B cell (primary cell): Measurements from ENCODE around the gene PODXL. TPM values are rescaled to one million over a fixed set of nuclear protein-coding genes. Genes with fewer than 3 reads are reported as not detected.

Experiments
- ATAC-seq: fragments of 200-7000 bp; cut with Tn5 transposase; one replicate; pipeline ENCODE4 v1.10.0; 2021; ENCODE audit warnings: low read depth, mild to moderate bottlenecking, moderate number of reproducible peaks, moderate library complexity
- CTCF ChIA-PET: fragments of 350-600 bp; sonication (Branson Sonifier 250); formaldehyde crosslinking; loops from one replicate; lab custom pipeline; 2021; ENCODE audit warnings: antibody characterized with exemption, inconsistent platforms; lab: Charles Lee
- POLR2A ChIA-PET: fragments of 350-600 bp; sonication (Branson Sonifier 250); formaldehyde crosslinking; loops from one replicate; lab custom pipeline; 2021; ENCODE audit warnings: antibody characterized with exemption; lab: Charles Lee
- DNase-seq: peaks from one replicate; pipeline ENCODE4 v3.0.0; 2013
- H2AFZ ChIP-seq: 2 replicates; pipeline ENCODE4 v1.6.1; 2012; ENCODE audit warnings: mild to moderate bottlenecking, low read depth, low read length; ENCODE audit not compliant: insufficient read depth, poor library complexity, severe bottlenecking
- H3K27ac ChIP-seq, 2 donors: 1 replicate in 1 of 2; 2 replicates in 1 of 2; pipeline ENCODE4 v1.5.1; 2012 to 2013; ENCODE audit warnings: low read length in 2 of 2, mild to moderate bottlenecking in 2 of 2, moderate library complexity in 1 of 2
- H3K27me3 ChIP-seq, 4 experiments: fragments of 200-600 bp in 1 of 4; sonication (generic) in 1 of 4; replicated peaks in 1 of 4; 1 replicate in 2 of 4; 2 replicates in 2 of 4; pipeline versions ENCODE4 v1.6.1 to v1.7.0; 2013 to 2016; ENCODE audit warnings: low read length in 3 of 4, mild to moderate bottlenecking in 2 of 4, mixed read lengths in 1 of 4, moderate library complexity in 1 of 4; ENCODE audit not compliant: insufficient read depth in 4 of 4, control insufficient read depth in 3 of 4; ENCODE audit errors: control extremely low read depth in 1 of 4
- H3K36me3 ChIP-seq, 2 experiments: replicated peaks in 1 of 2; 1 replicate in 1 of 2; 2 replicates in 1 of 2; pipeline versions ENCODE4 v1.6.1 to v1.7.1; 2013; ENCODE audit warnings: low read length in 1 of 2; ENCODE audit not compliant: insufficient read depth in 2 of 2, control insufficient read depth in 1 of 2; ENCODE audit errors: control extremely low read depth in 1 of 2, extremely low read depth in 1 of 2
- H3K4me1 ChIP-seq, 2 donors: fragments of 200-600 bp in 1 of 2; sonication (generic) in 1 of 2; 1 replicate in 1 of 2; 2 replicates in 1 of 2; pipeline versions ENCODE4 v1.5.1 to v1.6.1; 2013 to 2017; ENCODE audit warnings: low read length in 2 of 2; ENCODE audit not compliant: control insufficient read depth in 2 of 2, insufficient read depth in 2 of 2
- H3K4me2 ChIP-seq: replicated peaks from 2 replicates; pipeline ENCODE3; 2012; ENCODE audit warnings: mild to moderate bottlenecking, low read depth, low read length; ENCODE audit not compliant: poor library complexity, severe bottlenecking
- H3K4me3 ChIP-seq, 5 experiments: fragments of 200-600 bp in 1 of 5; sonication (generic) in 1 of 5; 1 replicate in 3 of 5; 2 replicates in 2 of 5; pipeline versions ENCODE4 v1.5.1 to v1.7.0; 2011 to 2016; ENCODE audit warnings: low read length in 4 of 5, mild to moderate bottlenecking in 4 of 5, low read depth in 2 of 5, control low read depth in 1 of 5, moderate library complexity in 1 of 5; ENCODE audit not compliant: insufficient read depth in 1 of 5; ENCODE audit errors: control extremely low read depth in 1 of 5, extremely low read depth in 1 of 5
- H3K79me2 ChIP-seq: fragments of 200-600 bp; sonication (generic); one replicate; pipeline ENCODE4 v1.6.0; 2016; ENCODE audit warnings: low read length; ENCODE audit not compliant: control insufficient read depth, insufficient read depth
- H3K9ac ChIP-seq: fragments of 200-600 bp; sonication (generic); 2 replicates; pipeline ENCODE4 v1.6.1; 2017; ENCODE audit warnings: mild to moderate bottlenecking, low read length, moderate library complexity
- H3K9me3 ChIP-seq, 3 donors: one replicate each; pipeline versions ENCODE4 v1.6.1 to v1.7.1; 2013; ENCODE audit warnings: low read length in 2 of 3; ENCODE audit not compliant: control insufficient read depth in 2 of 3, insufficient read depth in 1 of 3; ENCODE audit errors: control extremely low read depth in 1 of 3
- H4K20me1 ChIP-seq: 2 replicates; pipeline ENCODE4 v1.6.0; 2012; ENCODE audit warnings: mild to moderate bottlenecking, low read length; ENCODE audit not compliant: insufficient read depth, control insufficient read depth, poor library complexity, severe bottlenecking
- H3K27ac Mint-ChIP-seq: one replicate; pipeline ENCODE4 v1.8.0; 2021; ENCODE audit warnings: mixed read lengths
- H3K27me3 Mint-ChIP-seq: one replicate; pipeline ENCODE4 v1.8.0; 2021; ENCODE audit warnings: mixed read lengths
- H3K4me1 Mint-ChIP-seq: one replicate; pipeline ENCODE4 v1.8.0; 2021; ENCODE audit warnings: mixed read lengths
- H3K4me3 Mint-ChIP-seq: one replicate; pipeline ENCODE4 v1.8.0; 2021; ENCODE audit warnings: mixed read lengths
- H3K9me3 Mint-ChIP-seq: one replicate; pipeline ENCODE4 v1.8.0; 2022; ENCODE audit warnings: mixed read lengths; ENCODE audit not compliant: insufficient read depth
- CTCF ChIP-seq: fragments of 200-600 bp; IDR thresholded peaks from one replicate; pipeline ENCODE4 v1.8.0; 2022; ENCODE audit warnings: antibody characterized with exemption, mild to moderate bottlenecking
- EZH2 ChIP-seq: IDR thresholded peaks from 2 replicates; pipeline ENCODE4 v1.6.1; 2012; ENCODE audit warnings: borderline replicate concordance, low read depth, mild to moderate bottlenecking, moderate library complexity, low read length; ENCODE audit not compliant: insufficient read depth, poor library complexity, severe bottlenecking
- WGBS: methylation state at CpG from one replicate; pipeline ENCODE4 v1.1.5; 2013; ENCODE audit warnings: missing lambda C conversion rate; ENCODE audit not compliant: insufficient coverage; 5-methylcytosine and 5-hydroxymethylcytosine counted together
- intact Hi-C: fragments of 100-400 bp; cut with micrococcal nuclease; formaldehyde crosslinking; loops from one replicate; pipeline ENCODE4 v1.10.0; 2022
- polyA plus RNA-seq: library from polyadenylated mRNA; depleted of rRNA; stranded (reverse); fragments of >200 nt; gene quantifications from 2 replicates; pipeline ENCODE4 v1.2.3, GENCODE V29; 2012
- total RNA-seq, 2 donors: library from RNA; stranded (reverse); fragments of 120-200 nt in 1 of 2; gene quantifications; 1 replicate in 1 of 2; 2 replicates in 1 of 2; pipeline versions ENCODE4 v1.2.3 to v1.2.4, GENCODE V29; 2013 to 2022

The PODXL gene
- total and polyA plus RNA-seq, 2 donors (not counting 1 experiment from before 2014, with no cell fraction given), result 1.5 to 5.8 TPM

- Histone ChIP-seq H3K4me3 (no peak overlapping the region), H4K20me1 (no peaks in the 10 kb centered on the region), H3K27ac (no peak overlapping the region), H2AFZ (no peak overlapping the region), H3K9ac (no peak overlapping the region), H3K79me2 (no peaks in the 10 kb centered on the region), H3K9me3 (no peaks in the 10 kb centered on the region), H3K4me1 (peaks cover 0 to 5% of the 10 kb centered on the region in 2 donors), H3K27me3 (no peaks in the 10 kb centered on the region), H3K4me2 (no peak overlapping the region), H3K36me3 (peaks cover 3 to 7% of the 10 kb centered on the region in 2 experiments)
- no CpG with 5 or more reads among the region's 1 CpG for WGBS
- CTCF ChIA-PET, result interaction anchor here (0.6 to 5.1 kb wide), 3 partner anchors 13 to 64 kb away, joined by 3 to 43 read pairs (median 14); no protein-coding TSS in a partner anchor
- H3K27ac Mint-ChIP-seq, result no peak overlapping the region
- intact Hi-C loops, result no loop called here
- H3K9me3 Mint-ChIP-seq, result no peaks in the 10 kb centered on the region
- no peaks in the 10 kb centered on the region for H3K27me3 Mint-ChIP-seq
- no peak for DNase-seq
- no peak for ATAC-seq
- H3K4me1 Mint-ChIP-seq, result peaks cover 10% of the 10 kb centered on the region
- TF ChIP-seq CTCF, result no peak
- TF ChIP-seq EZH2, result no peak
- no peak overlapping the region for H3K4me3 Mint-ChIP-seq
- POLR2A ChIA-PET, result no interaction called here
These were observed 56.1 kb downstream of the PODXL start for GRCh38 chr7:131500357-131500756.

- DNase-seq (no peak), ATAC-seq (no peak)
- ChIA-PET POLR2A (no interaction called here), CTCF (interaction anchor here (2.9 to 5.1 kb wide), 2 partner anchors 13 to 17 kb away, joined by 14 to 43 read pairs; no protein-coding TSS in a partner anchor)
- Histone ChIP-seq H3K27ac (no peak overlapping the region), H3K36me3 (peaks cover 3 to 7% of the 10 kb centered on the region in 2 experiments), H3K4me3 (no peak overlapping the region), H3K27me3 (no peaks in the 10 kb centered on the region), H3K9me3 (no peaks in the 10 kb centered on the region), H3K9ac (no peak overlapping the region), H3K4me2 (no peak overlapping the region), H3K4me1 (peaks cover 0 to 5% of the 10 kb centered on the region in 2 donors), H4K20me1 (no peaks in the 10 kb centered on the region), H2AFZ (no peak overlapping the region), H3K79me2 (no peaks in the 10 kb centered on the region)
- 96% methylated on average over 4 of the region's 6 CpGs for WGBS
- peaks cover 10% of the 10 kb centered on the region for H3K4me1 Mint-ChIP-seq
- intact Hi-C loops, result no loop called here
- TF ChIP-seq CTCF, result no peak
- no peak for TF ChIP-seq EZH2
- H3K27ac Mint-ChIP-seq, result no peak overlapping the region
- H3K4me3 Mint-ChIP-seq, result no peak overlapping the region
- H3K27me3 Mint-ChIP-seq, result no peaks in the 10 kb centered on the region
- no peaks in the 10 kb centered on the region for H3K9me3 Mint-ChIP-seq
These were observed 56.6 kb downstream of the PODXL start for GRCh38 chr7:131499801-131500200.
